ENCODE results near the gene CYP2U1. TPM values are rescaled to one million over a fixed set of nuclear protein-coding genes. Genes with fewer than 3 reads are reported as not detected.

Gene CYP2U1
- total RNA-seq, 1 donor from 2014 or later: 7.7 TPM

- DNase-seq: no peak
These were observed 56.8 kb downstream of the CYP2U1 start for GRCh38 chr4:107987916-107988762.

DNA sequence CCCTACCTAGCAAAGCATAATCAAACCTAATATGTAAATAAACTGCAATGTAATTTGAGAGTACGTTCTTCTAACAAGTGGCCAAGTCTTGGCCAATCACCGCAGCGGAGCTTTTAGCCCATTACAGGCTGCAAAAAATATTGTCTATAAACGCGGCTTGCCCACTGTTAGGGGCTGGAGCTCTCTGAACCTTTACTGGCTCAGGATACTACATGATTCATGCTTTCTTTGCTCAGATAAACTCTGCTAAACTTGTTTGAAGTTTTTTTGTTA lies 57.4 kb downstream of the CYP2U1 start:
- DNase-seq: no peak

GRCh38 chr4:107989162-107989536 lies 57.8 kb downstream of the CYP2U1 start:
- no peak for DNase-seq

DNA sequence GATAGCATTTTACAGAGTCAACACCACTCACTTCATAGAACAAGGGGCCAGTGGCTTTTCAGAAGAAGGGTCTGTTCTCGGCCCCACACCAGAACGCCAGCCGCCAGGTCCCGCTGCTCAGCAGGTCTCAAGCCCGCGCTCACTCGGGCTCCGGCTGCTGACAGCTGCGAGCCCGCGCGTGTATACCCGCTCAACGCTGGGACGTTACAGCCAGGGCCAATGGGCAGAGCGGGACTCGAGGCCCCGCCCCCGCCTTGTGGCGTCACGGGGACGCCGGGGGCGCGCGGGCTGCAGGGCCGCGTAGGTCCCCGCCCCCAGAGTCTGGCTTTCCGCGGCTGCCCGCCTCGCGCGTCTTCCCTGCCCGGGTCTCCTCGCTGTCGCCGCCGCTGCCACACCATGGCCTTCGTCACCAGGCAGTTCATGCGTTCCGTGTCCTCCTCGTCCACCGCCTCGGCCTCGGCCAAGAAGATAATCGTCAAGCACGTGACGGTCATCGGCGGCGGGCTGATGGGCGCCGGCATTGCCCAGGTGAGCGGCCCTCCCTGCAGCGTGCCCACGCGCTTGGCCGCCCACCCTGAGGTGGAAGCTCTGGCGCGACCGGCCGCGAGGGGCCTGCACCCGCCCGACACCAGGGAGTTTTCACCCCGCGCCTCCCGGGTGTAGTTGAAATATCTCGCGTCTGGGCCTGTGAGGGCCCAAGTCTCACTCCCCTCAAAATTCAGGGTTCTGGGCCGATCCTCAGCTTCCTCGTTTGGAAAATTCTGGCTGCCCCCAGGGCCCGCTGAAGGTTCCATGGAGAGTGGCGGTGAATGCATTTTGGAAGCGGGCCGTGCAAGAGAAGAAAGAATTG lies 58.4 kb downstream of the CYP2U1 start, which contains the start of gene HADH:
HADH (plus strand) TSS at position 353 of the 850 bp plus-strand sequence; CDS start at position 397, 44 bp downstream.
- peak; percentile 95 for DNase-seq

- no peak for DNase-seq
These were observed 60.7 kb downstream of the CYP2U1 start for GRCh38 chr4:107991945-107992630.

DNA sequence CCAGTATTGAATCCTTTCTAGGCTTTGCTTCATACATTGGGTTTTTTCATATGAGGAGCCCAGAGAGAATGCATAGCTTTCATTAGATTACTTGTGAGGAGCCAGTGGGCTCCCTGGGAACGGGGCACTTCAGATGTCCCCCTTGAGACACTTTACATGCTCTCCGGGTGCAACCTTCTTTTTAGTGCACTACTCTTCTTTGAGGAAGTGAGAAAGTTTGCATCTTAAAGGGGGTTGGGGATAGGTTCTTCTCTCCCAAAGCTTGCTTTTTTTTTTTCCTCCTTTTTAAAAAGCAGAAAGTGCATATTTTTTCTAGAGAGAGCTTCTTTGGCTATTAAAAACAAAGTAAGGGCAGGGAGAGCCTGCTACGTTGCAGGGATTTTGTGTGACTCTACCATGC lies 62.6 kb downstream of the CYP2U1 start:
- no peak for DNase-seq

DNA sequence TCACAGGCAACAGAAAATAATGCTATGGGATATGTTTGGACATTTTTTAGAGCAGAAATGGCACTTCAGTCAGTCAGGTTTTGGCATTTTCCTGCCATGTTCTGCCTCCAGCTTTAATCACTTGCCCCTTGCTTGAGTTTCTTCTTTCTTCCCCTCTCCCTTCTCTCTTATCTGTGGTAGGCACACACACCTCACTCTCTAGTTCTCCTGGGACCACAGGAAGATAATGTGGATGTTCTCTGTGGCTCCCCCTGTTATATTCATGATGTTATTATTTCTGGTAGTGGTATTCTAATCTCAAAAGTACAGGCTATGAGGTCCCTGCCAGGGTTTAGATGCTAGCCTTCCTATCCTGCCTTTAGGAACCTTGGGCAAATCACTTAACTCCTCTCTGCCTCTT lies 63.5 kb downstream of the CYP2U1 start:
- DNase-seq: no peak

DNA sequence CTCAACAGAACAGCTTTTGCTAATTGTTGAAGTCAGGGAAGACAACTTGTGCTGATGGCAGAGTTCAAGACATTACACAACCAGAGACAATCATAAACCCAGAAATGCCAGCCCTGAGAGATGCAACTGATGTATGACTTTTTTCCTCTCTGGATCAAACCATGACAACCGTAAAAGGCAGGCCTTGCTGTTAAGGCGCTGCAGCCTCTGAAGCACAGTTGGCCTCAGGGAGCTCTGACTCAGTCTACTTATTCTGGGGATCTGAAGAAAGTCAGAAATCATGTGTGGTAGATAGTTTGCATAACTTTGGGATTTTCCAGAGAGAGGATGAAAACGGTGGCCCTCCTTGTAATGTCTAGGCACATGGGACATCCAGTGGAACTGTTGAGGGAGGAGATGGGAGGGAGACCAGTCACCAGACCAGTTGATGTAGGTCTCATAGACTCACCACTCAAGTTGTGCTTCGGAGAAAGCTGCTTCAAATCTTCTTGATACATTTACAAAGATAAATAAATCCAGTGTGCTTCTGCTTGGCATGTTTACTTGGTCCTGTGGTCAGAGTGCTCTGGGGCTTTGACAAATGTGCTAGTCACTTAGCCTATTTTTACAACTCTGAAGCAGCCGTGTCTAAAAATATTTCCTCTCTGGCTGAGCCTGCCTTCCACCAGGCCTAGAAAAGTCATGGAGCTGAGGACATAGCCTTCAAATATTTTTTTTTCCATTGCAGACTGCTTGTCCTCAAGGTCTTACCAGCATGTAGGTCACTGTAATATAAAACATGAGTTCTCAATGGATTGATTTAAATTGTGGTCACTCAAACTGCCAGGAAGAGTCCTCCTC lies 65.8 kb downstream of the CYP2U1 start:
- DNase-seq: no peak

DNA sequence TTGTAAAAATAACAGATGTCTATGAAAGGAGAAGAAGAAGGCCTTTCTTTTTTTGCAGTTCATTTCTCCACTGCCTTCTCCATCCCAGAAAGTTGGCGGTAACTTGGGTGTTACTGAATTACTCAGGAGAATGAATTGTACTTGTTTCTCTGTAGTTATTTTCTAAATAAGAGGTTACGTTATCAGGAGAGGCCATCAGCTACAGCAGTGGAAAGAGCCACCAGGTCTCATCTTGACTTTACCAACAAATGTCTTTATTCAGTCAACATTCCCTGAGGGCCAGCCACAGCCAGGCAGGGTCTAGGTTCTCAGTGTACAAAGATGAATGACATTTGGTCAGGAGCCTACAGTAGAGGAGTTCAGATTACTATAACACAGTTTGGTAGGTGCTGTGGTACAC lies 66.4 kb downstream of the CYP2U1 start:
- no peak for DNase-seq

GRCh38 chr4:107999932-108000539 lies 68.7 kb downstream of the CYP2U1 start:
- no peak for DNase-seq

DNA sequence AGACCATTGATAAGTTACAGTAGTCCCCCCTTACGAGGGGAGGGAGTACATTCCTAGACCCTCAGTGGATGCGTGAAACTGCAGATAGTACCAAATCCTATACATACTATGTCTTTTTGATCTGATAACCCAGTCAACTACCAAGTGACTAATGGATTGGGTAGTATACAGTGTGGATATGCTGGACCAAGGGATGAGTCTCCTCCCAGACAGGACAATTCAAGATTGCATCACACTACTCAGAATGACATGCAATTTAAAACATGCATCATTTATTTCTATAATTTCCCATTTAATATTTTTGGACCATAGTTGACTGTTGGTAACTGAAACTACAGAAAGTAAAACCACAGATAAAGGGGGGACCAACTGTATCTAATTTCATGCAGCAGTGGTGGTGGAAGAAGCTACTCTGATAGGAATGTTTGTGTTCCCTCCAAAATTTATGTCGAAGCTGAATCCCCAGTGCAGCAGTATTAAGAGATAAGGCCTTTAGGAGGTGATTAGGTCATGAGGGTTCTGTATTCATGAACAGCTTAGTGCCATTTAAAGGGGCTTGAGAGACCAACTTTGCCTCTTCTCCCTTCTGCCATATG lies 70.3 kb downstream of the CYP2U1 start:
- no peak for DNase-seq

Other genes with a start within 250 kb of the CYP2U1 start
- 51.9 and 58.6 TPM in 2 replicates for gene PAPSS1, start 211.3 kb upstream of the CYP2U1 start, total RNA-seq
- gene SGMS2, start 106.6 kb upstream of the CYP2U1 start, total RNA-seq: 66.9 and 106 TPM in 2 replicates
- gene HADH, start 58.3 kb downstream of the CYP2U1 start, total RNA-seq: 6.3 and 18.0 TPM in 2 replicates
- gene LEF1, start 237.4 kb downstream of the CYP2U1 start, total RNA-seq: 0.68 and 0.84 TPM in 2 replicates